Heart left ventricle (tissue), 13 donors: ENCODE data around the gene KIF26A.

Experiments used
- CTCF ChIP-seq, 12 donors: fragments of 200-600 bp; sonication (generic) in 4 of 12; IDR thresholded peaks; one replicate each; pipeline versions ENCODE4 v1.5.0 to v1.8.0; 2018 to 2022; ENCODE audit warnings: antibody characterized with exemption in 12 of 12, mild to moderate bottlenecking in 5 of 12
- POLR2A ChIP-seq, 2 donors: fragments of 450-650 bp; IDR thresholded peaks; one replicate each; pipeline ENCODE4 v1.6.1; 2017; ENCODE audit warnings: antibody characterized with exemption in 2 of 2, mild to moderate bottlenecking in 2 of 2, moderate library complexity in 2 of 2
- donor health status: ischemic (EF 13 %, LVEDD 7.1; RV severe dilation, severe dysfunction).
- donor health status: DM: no; HTN: yes; CAD: no.
- donor health status: DM: no; HTN: no; CAD: no.
- donor health status: ischemic (EF 25% LVEDD 6.9; RV normal size, moderate dysfunction).
- donor health status: ischemic (EF 25% LVEDD 5.7; RV mildly dilated, moderate dysfunction).
- donor health status: ischemic (EF 35%, LVEDD 5.7; RV mildly dilated, moderate dysfunction).
- donor health status: nonischemic (EF 11% LVEDD 7.7; RV severe dilation, severe dysfunction).
- donor health status: DM: yes; HTN: yes; CAD: no.
- donor health status: PGD.
- donor health status: ischemic (EF 29% LVEDD 5.4; RV normal size, mild dysfunction).
- donor health status: nonischemic (EF 23%, LVEDD 6.1; RV moderate dilation, normal function).

- TF ChIP-seq CTCF (IDR thresholded peaks at IDR 0.05) (no peak), POLR2A (IDR thresholded peaks at IDR 0.05) (no peak)
Measured at GRCh38 chr14:104132981-104133380, 5.4 kb upstream of the KIF26A start.
